Measurements from ENCODE around the gene ITGA6. TPM values are rescaled to one million over a fixed set of nuclear protein-coding genes. Genes with fewer than 3 reads are reported as not detected.
A peak's percentile ranks its signal among the peaks of the same experiment; 100 is the strongest.

The ITGA6 gene
- total RNA-seq, 1 donor from 2014 or later, result 70.4 TPM

- no peak for TF ChIP-seq CTCF (IDR thresholded peaks at IDR 0.05)
- Histone ChIP-seq H3K9me3 (no peaks in the 10 kb centered on the region), H3K4me3 (no peak overlapping the region), H3K4me1 (peaks cover 7% of the 10 kb centered on the region), H3K27me3 (ENCODE audit: low read depth) (no peaks in the 10 kb centered on the region), H3K27ac (no peak overlapping the region), H3K36me3 (peaks cover 10% of the 10 kb centered on the region)
- intact Hi-C loops (cut with DNase I), result no loop called here
- ATAC-seq (no peak), DNase-seq (no peak)
Measured at GRCh38 chr2:172478353-172478752, 51.0 kb downstream of the ITGA6 start.

- intact Hi-C loops (cut with DNase I), result no loop called here
- ATAC-seq (peak; percentile 41 to 49), DNase-seq (no peak)
- no peak overlapping the region for H3K4me3 ChIP-seq
- peaks cover 7% of the 10 kb centered on the region for H3K4me1 ChIP-seq
- no peaks in the 10 kb centered on the region for H3K9me3 ChIP-seq
- H3K27ac ChIP-seq, result no peak overlapping the region
- peaks cover 14% of the 10 kb centered on the region for H3K36me3 ChIP-seq
- TF ChIP-seq CTCF (IDR thresholded peaks at IDR 0.05), result no peak
- H3K27me3 ChIP-seq (ENCODE audit: low read depth), result no peaks in the 10 kb centered on the region
Measured at GRCh38 chr2:172480301-172481218, 53.2 kb downstream of the ITGA6 start.

- intact Hi-C loops (cut with DNase I), result no loop called here
- Histone ChIP-seq H3K27ac (no peak overlapping the region), H3K4me1 (peaks cover 7% of the 10 kb centered on the region), H3K36me3 (peaks cover 22% of the 10 kb centered on the region), H3K27me3 (ENCODE audit: low read depth) (no peaks in the 10 kb centered on the region), H3K4me3 (no peak overlapping the region), H3K9me3 (no peaks in the 10 kb centered on the region)
- DNase-seq (no peak), ATAC-seq (no peak)
- TF ChIP-seq CTCF (IDR thresholded peaks at IDR 0.05), result no peak
Measured at GRCh38 chr2:172481507-172482262, 54.3 kb downstream of the ITGA6 start.

- ATAC-seq (no peak), DNase-seq (no peak)
- Histone ChIP-seq H3K9me3 (no peaks in the 10 kb centered on the region), H3K4me1 (peaks cover 7% of the 10 kb centered on the region), H3K27ac (no peak overlapping the region), H3K36me3 (peaks cover 45% of the 10 kb centered on the region), H3K4me3 (no peak overlapping the region), H3K27me3 (ENCODE audit: low read depth) (no peaks in the 10 kb centered on the region)
- no peak for TF ChIP-seq CTCF (IDR thresholded peaks at IDR 0.05)
- intact Hi-C loops (cut with DNase I), result no loop called here
Measured at GRCh38 chr2:172484253-172484652, 56.9 kb downstream of the ITGA6 start.

GRCh38 chr2:172484706-172485105, 57.3 kb downstream of the ITGA6 start:
- no peak overlapping the region for H3K4me3 ChIP-seq
- ATAC-seq (no peak), DNase-seq (no peak)
- no peaks in the 10 kb centered on the region for H3K9me3 ChIP-seq
- H3K27me3 ChIP-seq (ENCODE audit: low read depth), result no peaks in the 10 kb centered on the region
- H3K36me3 ChIP-seq, result peaks cover 45% of the 10 kb centered on the region
- intact Hi-C loops (cut with DNase I), result no loop called here
- H3K4me1 ChIP-seq, result peaks cover 7% of the 10 kb centered on the region
- no peak for TF ChIP-seq CTCF (IDR thresholded peaks at IDR 0.05)
- H3K27ac ChIP-seq, result no peak overlapping the region
